SK-N-SH (cell line): ENCODE measurements around the gene AGAP2. TPM values are rescaled to one million over a fixed set of nuclear protein-coding genes. Genes with fewer than 3 reads are reported as not detected.

Experiments
- CTCF ChIA-PET: fragments of 300-600, 350-600 bp; formaldehyde crosslinking; extraction: SDS; loops from one replicate; lab custom pipeline; 2021; lab: Yijun Ruan, JAX
- POLR2A ChIA-PET: fragments of 350-600 bp; sonication (Branson Sonifier 250); formaldehyde crosslinking; extraction: SDS; loops from one replicate; lab custom pipeline; 2020; ENCODE audit warnings: antibody characterized with exemption, inconsistent platforms; lab: Yijun Ruan, JAX
- DNase-seq: peaks from one replicate; pipeline ENCODE4 v3.0.0; 2012
- H2AFZ ChIP-seq: fragments of 200-600 bp; sonication (generic); 2 replicates; pipeline ENCODE4 v1.8.1; 2016; ENCODE audit warnings: antibody characterized with exemption, mild to moderate bottlenecking, low read depth
- H3F3A ChIP-seq: fragments of 200-600 bp; sonication (generic); replicated peaks from 2 replicates; pipeline ENCODE3; 2016; ENCODE audit warnings: antibody characterized with exemption, mild to moderate bottlenecking; ENCODE audit not compliant: insufficient read depth
- H3K27ac ChIP-seq, 2 experiments: fragments of 200-500 bp in 1 of 2; fragments of 200-600 bp in 1 of 2; sonication (Bioruptor generic) in 1 of 2; sonication (generic), shearing (Covaris generic) in 1 of 2; 2 replicates each; pipeline versions ENCODE4 v1.5.1 to v1.6.1; 2014 to 2016; ENCODE audit warnings: low read depth in 2 of 2, inconsistent platforms in 1 of 2, low read length in 1 of 2, mild to moderate bottlenecking in 1 of 2, mixed read lengths in 1 of 2
- H3K27me3 ChIP-seq: fragments of 200-600 bp; sonication (generic), shearing (Covaris generic); 2 replicates; pipeline ENCODE4 v1.6.1; 2016; ENCODE audit warnings: mixed run types; ENCODE audit not compliant: insufficient read depth
- H3K36me3 ChIP-seq, 2 experiments: fragments of 200-500 bp in 1 of 2; fragments of 200-600 bp in 1 of 2; sonication (Bioruptor generic) in 1 of 2; sonication (generic) in 1 of 2; replicated peaks in 1 of 2; 2 replicates each; pipeline versions ENCODE3 to v1.5.1; 2014 to 2016; ENCODE audit warnings: low read length in 1 of 2, mild to moderate bottlenecking in 1 of 2; ENCODE audit not compliant: insufficient read depth in 2 of 2, control insufficient read depth in 1 of 2
- H3K4me1 ChIP-seq, 2 experiments: fragments of 200-500 bp in 1 of 2; fragments of 200-600 bp in 1 of 2; sonication (Bioruptor generic) in 1 of 2; sonication (generic), shearing (Covaris generic) in 1 of 2; 2 replicates each; pipeline versions ENCODE4 v1.5.1 to v1.6.1; 2014 to 2016; ENCODE audit warnings: low read depth in 1 of 2, low read length in 1 of 2, mixed run types in 1 of 2; ENCODE audit not compliant: insufficient read depth in 2 of 2, control insufficient read depth in 1 of 2
- H3K4me2 ChIP-seq: fragments of 200-600 bp; sonication (generic), shearing (Covaris generic); 2 replicates; pipeline ENCODE4 v1.6.1; 2017; ENCODE audit warnings: mixed run types
- H3K4me3 ChIP-seq, 2 experiments: fragments of 200-500 bp in 1 of 2; fragments of 200-600 bp in 1 of 2; sonication (Bioruptor generic) in 1 of 2; sonication (generic), shearing (Covaris generic) in 1 of 2; 2 replicates each; pipeline versions ENCODE4 v1.5.1 to v1.8.1; 2014 to 2016; ENCODE audit warnings: low read depth in 2 of 2, inconsistent platforms in 1 of 2, low read length in 1 of 2, mild to moderate bottlenecking in 1 of 2, mixed read lengths in 1 of 2, moderate library complexity in 1 of 2
- H3K79me2 ChIP-seq: fragments of 200-600 bp; sonication (generic); 2 replicates; pipeline ENCODE4 v1.8.1; 2017; ENCODE audit warnings: mild to moderate bottlenecking; ENCODE audit not compliant: insufficient read depth
- H3K9ac ChIP-seq: fragments of 200-600 bp; sonication (generic); 2 replicates; pipeline ENCODE4 v1.6.1; 2017; ENCODE audit warnings: mixed run types
- H3K9me2 ChIP-seq: fragments of 200-600 bp; sonication (generic); 2 replicates; pipeline ENCODE4 v1.6.1; 2017; ENCODE audit warnings: mixed run types
- H3K9me3 ChIP-seq: fragments of 200-600 bp; sonication (generic); 2 replicates; pipeline ENCODE4 v1.6.1; 2017; ENCODE audit warnings: mixed run types, mild to moderate bottlenecking, moderate library complexity
- H4K20me1 ChIP-seq: fragments of 200-600 bp; sonication (generic); 2 replicates; pipeline ENCODE4 v1.6.1; 2017; ENCODE audit warnings: mild to moderate bottlenecking, mixed run types; ENCODE audit not compliant: insufficient read depth
- ELF1 ChIP-seq: IDR thresholded peaks from 2 replicates; pipeline ENCODE4 v1.4.0; 2012
- EP300 ChIP-seq, 2 experiments: IDR thresholded peaks; 2 replicates each; pipeline versions ENCODE4 v1.4.0 to v1.6.1; 2012; ENCODE audit warnings: borderline replicate concordance in 1 of 2, low read depth in 1 of 2, low read length in 1 of 2
- GABPA ChIP-seq: IDR thresholded peaks from 2 replicates; pipeline ENCODE4 v1.4.0; 2012; ENCODE audit warnings: low read depth, mild to moderate bottlenecking
- GATA2 ChIP-seq: sonication (generic); formaldehyde crosslinking; IDR thresholded peaks from 2 replicates; pipeline ENCODE4 v1.5.0; 2020; ENCODE audit warnings: mild to moderate bottlenecking, missing genetic modification reagents
- JUND ChIP-seq: IDR thresholded peaks from 2 replicates; pipeline ENCODE4 v1.4.0; 2012
- POLR2AphosphoS5 ChIP-seq: IDR thresholded peaks from 2 replicates; pipeline ENCODE4 v1.6.1; 2012; ENCODE audit warnings: low read depth, low read length
- TEAD4 ChIP-seq: IDR thresholded peaks from 2 replicates; pipeline ENCODE4 v1.4.0; 2012; ENCODE audit warnings: mild to moderate bottlenecking, borderline replicate concordance; ENCODE audit not compliant: insufficient read depth
- WGBS: methylation state at CpG from one replicate; pipeline ENCODE4 v1.1.6; 2017; ENCODE audit warnings: low lambda C conversion rate; 5-methylcytosine and 5-hydroxymethylcytosine counted together
- polyA plus RNA-seq, 3 experiments: library from polyadenylated mRNA; depleted of rRNA; stranded (reverse); fragments of >200 nt; gene quantifications; 2 replicates each; pipeline ENCODE4 v1.2.3, GENCODE V29; 2012
- TF ChIP-seq, protein P1 (sequence below): fragments of 150-350 bp; IDR thresholded peaks from 2 replicates; pipeline ENCODE4 v1.6.1; 2017; ENCODE audit warnings: antibody characterized with exemption, low read length, low read depth, borderline replicate concordance
- TF ChIP-seq, protein P2 (sequence below): fragments of 150-350 bp; IDR thresholded peaks from 2 replicates; pipeline ENCODE4 v1.6.1; 2016; ENCODE audit warnings: mild to moderate bottlenecking, low read depth, low read length
- TF ChIP-seq, protein P3 (sequence below): IDR thresholded peaks from 2 replicates; pipeline ENCODE4 v1.6.1; 2012; ENCODE audit warnings: mild to moderate bottlenecking, low read depth, low read length, moderate library complexity

The AGAP2 gene
- polyA plus RNA-seq, 1 of the 3 experiments (the other 2 are of a cell fraction) = 5.2 TPM

DNA sequence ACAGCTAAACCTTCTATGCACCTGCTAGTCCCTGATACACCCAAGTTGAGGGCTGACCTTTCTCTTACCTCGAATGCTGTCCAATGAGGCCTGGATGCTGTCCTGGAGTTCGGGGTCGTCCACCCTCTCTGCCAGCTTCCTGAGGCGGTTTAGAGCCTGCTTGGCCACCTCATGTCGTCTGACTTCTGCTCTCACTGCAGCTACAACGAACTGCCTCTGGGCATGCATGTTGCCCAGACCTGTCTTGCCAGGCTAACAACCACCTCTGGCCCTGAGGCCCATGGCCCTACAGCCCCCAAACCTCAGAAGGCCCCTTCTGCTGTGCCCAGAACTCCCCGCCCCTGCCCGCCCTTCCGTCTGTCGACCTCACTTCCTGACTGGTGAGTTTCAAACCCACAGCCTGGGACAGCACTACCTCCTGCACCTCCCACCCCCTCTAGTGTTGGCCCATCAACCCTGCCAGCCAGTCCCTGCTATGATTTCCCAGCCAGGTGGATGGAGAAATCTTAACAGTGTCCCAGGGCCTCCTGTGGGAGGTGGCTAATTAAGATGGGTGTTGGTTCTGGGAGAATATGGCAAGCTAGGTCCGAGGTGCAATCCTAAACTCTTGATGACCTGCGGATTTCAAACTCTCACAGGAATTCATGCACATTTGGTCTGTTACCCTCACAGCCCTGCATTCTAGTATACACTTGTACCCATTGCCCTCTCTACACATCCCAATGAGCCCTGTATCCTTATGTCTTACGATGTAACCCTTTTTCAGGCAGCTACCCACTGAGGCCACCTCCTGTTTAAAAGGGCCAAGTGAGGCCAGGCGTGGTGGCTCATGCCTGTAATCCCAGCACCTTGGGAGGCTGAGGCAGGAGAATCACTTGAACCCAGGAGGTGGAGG, 3.5 kb upstream of the AGAP2 start (continued):
- TF ChIP-seq, protein P1, sequence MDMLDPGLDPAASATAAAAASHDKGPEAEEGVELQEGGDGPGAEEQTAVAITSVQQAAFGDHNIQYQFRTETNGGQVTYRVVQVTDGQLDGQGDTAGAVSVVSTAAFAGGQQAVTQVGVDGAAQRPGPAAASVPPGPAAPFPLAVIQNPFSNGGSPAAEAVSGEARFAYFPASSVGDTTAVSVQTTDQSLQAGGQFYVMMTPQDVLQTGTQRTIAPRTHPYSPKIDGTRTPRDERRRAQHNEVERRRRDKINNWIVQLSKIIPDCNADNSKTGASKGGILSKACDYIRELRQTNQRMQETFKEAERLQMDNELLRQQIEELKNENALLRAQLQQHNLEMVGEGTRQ = no peak
- TF ChIP-seq EP300 (IDR thresholded peaks at IDR 0.05; ENCODE audit: borderline replicate concordance in 1 of 2, low read depth in 1 of 2, low read length in 1 of 2) (no peak), JUND (no peak), ELF1 (no peak)

DNA sequence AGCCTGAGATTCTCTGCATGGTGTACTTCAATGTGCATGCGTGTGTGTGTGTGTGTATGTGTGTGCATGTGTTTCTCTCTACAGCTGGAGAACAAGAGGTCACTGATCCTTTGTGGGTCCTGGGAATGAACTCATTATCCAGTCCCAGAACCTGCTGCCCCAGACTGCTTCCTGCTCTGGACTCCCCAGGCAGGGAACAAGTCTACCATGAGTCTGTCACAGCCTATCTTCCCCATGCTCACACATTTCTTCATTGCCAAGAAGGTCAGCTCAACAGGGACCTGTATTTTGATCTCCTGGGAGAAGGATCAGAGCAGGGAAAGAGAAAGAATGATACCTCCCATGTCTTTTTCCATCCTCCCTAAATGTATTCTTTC, 2.9 kb upstream of the AGAP2 start:
- Histone ChIP-seq H3K9me3 (no peaks in the 10 kb centered on the region), H3K27me3 (no peaks in the 10 kb centered on the region), H3K27ac (no peak overlapping the region), H3K9me2 (no peaks in the 10 kb centered on the region), H2AFZ (no peak overlapping the region), H3F3A (peaks cover 19% of the 10 kb centered on the region), H3K4me2 (no peak overlapping the region), H3K4me1 (peaks cover 0 to 33% of the 10 kb centered on the region in 2 experiments; a peak in 3 of 4 replicates), H4K20me1 (no peaks in the 10 kb centered on the region), H3K36me3 (peaks cover 2 to 3% of the 10 kb centered on the region in 2 experiments), H3K9ac (no peak overlapping the region), H3K79me2 (no peaks in the 10 kb centered on the region; the same call in 1 of the 2 replicates), H3K4me3 (no peak overlapping the region)
- POLR2A ChIA-PET = no interaction called here
- no peak for TF ChIP-seq POLR2AphosphoS5
- TF ChIP-seq, protein P2, sequence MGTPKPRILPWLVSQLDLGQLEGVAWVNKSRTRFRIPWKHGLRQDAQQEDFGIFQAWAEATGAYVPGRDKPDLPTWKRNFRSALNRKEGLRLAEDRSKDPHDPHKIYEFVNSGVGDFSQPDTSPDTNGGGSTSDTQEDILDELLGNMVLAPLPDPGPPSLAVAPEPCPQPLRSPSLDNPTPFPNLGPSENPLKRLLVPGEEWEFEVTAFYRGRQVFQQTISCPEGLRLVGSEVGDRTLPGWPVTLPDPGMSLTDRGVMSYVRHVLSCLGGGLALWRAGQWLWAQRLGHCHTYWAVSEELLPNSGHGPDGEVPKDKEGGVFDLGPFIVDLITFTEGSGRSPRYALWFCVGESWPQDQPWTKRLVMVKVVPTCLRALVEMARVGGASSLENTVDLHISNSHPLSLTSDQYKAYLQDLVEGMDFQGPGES = no peak
- no peak for TF ChIP-seq GABPA
- TF ChIP-seq TEAD4 = no peak
- TF ChIP-seq, protein P3, sequence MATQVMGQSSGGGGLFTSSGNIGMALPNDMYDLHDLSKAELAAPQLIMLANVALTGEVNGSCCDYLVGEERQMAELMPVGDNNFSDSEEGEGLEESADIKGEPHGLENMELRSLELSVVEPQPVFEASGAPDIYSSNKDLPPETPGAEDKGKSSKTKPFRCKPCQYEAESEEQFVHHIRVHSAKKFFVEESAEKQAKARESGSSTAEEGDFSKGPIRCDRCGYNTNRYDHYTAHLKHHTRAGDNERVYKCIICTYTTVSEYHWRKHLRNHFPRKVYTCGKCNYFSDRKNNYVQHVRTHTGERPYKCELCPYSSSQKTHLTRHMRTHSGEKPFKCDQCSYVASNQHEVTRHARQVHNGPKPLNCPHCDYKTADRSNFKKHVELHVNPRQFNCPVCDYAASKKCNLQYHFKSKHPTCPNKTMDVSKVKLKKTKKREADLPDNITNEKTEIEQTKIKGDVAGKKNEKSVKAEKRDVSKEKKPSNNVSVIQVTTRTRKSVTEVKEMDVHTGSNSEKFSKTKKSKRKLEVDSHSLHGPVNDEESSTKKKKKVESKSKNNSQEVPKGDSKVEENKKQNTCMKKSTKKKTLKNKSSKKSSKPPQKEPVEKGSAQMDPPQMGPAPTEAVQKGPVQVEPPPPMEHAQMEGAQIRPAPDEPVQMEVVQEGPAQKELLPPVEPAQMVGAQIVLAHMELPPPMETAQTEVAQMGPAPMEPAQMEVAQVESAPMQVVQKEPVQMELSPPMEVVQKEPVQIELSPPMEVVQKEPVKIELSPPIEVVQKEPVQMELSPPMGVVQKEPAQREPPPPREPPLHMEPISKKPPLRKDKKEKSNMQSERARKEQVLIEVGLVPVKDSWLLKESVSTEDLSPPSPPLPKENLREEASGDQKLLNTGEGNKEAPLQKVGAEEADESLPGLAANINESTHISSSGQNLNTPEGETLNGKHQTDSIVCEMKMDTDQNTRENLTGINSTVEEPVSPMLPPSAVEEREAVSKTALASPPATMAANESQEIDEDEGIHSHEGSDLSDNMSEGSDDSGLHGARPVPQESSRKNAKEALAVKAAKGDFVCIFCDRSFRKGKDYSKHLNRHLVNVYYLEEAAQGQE = no peak
- TF ChIP-seq GATA2 = no peak
- CTCF ChIA-PET = interaction anchor here (0.6 to 2.2 kb wide), 4 partner anchors 15 to 1316 kb away, joined by 3 to 7 read pairs (median 5); no protein-coding TSS in a partner anchor
- 90% methylated on average over 1 of the region's 1 CpG for WGBS
- no peak for DNase-seq
